ENCODE results near the gene LTBP4.
A peak's percentile ranks its signal among the peaks of the same experiment; 100 is the strongest.

LTBP4 gene

GRCh38 chr19:40570313-40571004 is 30.7 kb upstream of the LTBP4 start (continued):
- TF ChIP-seq ZNF677 (tag by site-specific recombination; IDR thresholded peaks at IDR 0.05) (peak; percentile 67; the same call in 1 of the 2 replicates), ZFP69B (tag by site-specific recombination; IDR thresholded peaks at IDR 0.05) (peak; percentile 91), ZNF629 (tag by site-specific recombination; IDR thresholded peaks at IDR 0.05) (peak; percentile 40; the same call in 1 of the 2 replicates), KLF8 (tag by site-specific recombination; IDR thresholded peaks at IDR 0.05) (peak; percentile 95), ZNF692 (tag by site-specific recombination; IDR thresholded peaks at IDR 0.05) (peak; percentile 94), ZSCAN16 (tag by site-specific recombination; IDR thresholded peaks at IDR 0.05) (no peak), ZNF350 (tag by site-specific recombination; IDR thresholded peaks at IDR 0.05) (no peak), PATZ1 (tag by site-specific recombination; IDR thresholded peaks at IDR 0.05) (peak; percentile 99), ZNF449 (tag by site-specific recombination; IDR thresholded peaks at IDR 0.05) (0 out of 2 replicates have a peak, but pooled peaks have one; percentile 59), ZNF660 (tag by site-specific recombination; IDR thresholded peaks at IDR 0.05) (peak; percentile 10; the same call in 1 of the 2 replicates)

- no peak overlapping the region for H3K4me3 ChIP-seq (ENCODE audit: low read depth, low read length)
- ChIA-PET CTCF (interaction anchor here (0.6 to 12.8 kb wide), 43 partner anchors 9 to 1201 kb away, joined by 3 to 132 read pairs (median 7); partner anchors contain the start of genes BLVRB, EID2B and LTBP4), POLR2A (interaction anchor here (0.6 to 2.0 kb wide), 37 partner anchors 9 to 1351 kb away, joined by 3 to 35 read pairs (median 5); partner anchors contain the start of genes ACTMAP, BLVRB, C19orf47 and COQ8B)
- TF ChIP-seq ZNF76 (tag by site-specific recombination; IDR thresholded peaks at IDR 0.05; ENCODE audit: borderline replicate concordance, low read depth) (peak; percentile 37; the same call in 1 of the 2 replicates), ZNF658 (tag by site-specific recombination; IDR thresholded peaks at IDR 0.05) (0 out of 2 replicates have a peak, but pooled peaks have one; percentile 14), ZNF692 (tag by site-specific recombination; IDR thresholded peaks at IDR 0.05) (0 out of 2 replicates have a peak, but pooled peaks have one; percentile 1), ZBTB7A (tag by site-specific recombination; IDR thresholded peaks at IDR 0.05; ENCODE audit: low read depth) (0 out of 2 replicates have a peak, but pooled peaks have one; percentile 51), GLIS1 (tag by site-specific recombination; IDR thresholded peaks at IDR 0.05) (no peak), ZNF529 (tag by site-specific recombination; IDR thresholded peaks at IDR 0.05; ENCODE audit: insufficient replicate concordance) (no peak), KLF10 (tag by site-specific recombination; IDR thresholded peaks at IDR 0.05) (peak; percentile 5; the same call in 1 of the 2 replicates), PATZ1 (tag by site-specific recombination; IDR thresholded peaks at IDR 0.05) (peak; percentile 35; the same call in 1 of the 2 replicates), PRDM1 (tag by site-specific recombination; IDR thresholded peaks at IDR 0.05) (no peak), SP3 (tag by site-specific recombination; IDR thresholded peaks at IDR 0.05) (peak; percentile 85; the same call in 1 of the 2 replicates), ZNF560 (tag by site-specific recombination; IDR thresholded peaks at IDR 0.05; ENCODE audit: borderline replicate concordance) (no peak), ZBTB10 (tag by site-specific recombination; IDR thresholded peaks at IDR 0.05) (0 out of 2 replicates have a peak, but pooled peaks have one; percentile 21), ZNF366 (tag by site-specific recombination; conservative IDR thresholded peaks at IDR 0.05) (peak; percentile 72), ZNF501 (tag by site-specific recombination; IDR thresholded peaks at IDR 0.05) (no peak), ZNF776 (tag by site-specific recombination; IDR thresholded peaks at IDR 0.05; ENCODE audit: borderline replicate concordance) (no peak)
Observed at GRCh38 chr19:40571005-40571318, 30.2 kb upstream of the LTBP4 start.

More at GRCh38 chr19:40571005-40571318, 30.2 kb upstream of the LTBP4 start:
- Histone ChIP-seq H3K9me3 (ENCODE audit: control insufficient read depth, insufficient read depth, low read depth, low read length) (no peaks in the 10 kb centered on the region), H3K27ac (ENCODE audit: extremely low read depth, low read depth, low read length) (no peak overlapping the region), H3K36me3 (ENCODE audit: control insufficient read depth in 2 of 2, insufficient read depth in 1 of 2, low read length in 2 of 2) (no peaks in the 10 kb centered on the region), H3K4me1 (ENCODE audit: control insufficient read depth, insufficient read depth, low read length) (peaks cover 16% of the 10 kb centered on the region)
